ENCODE measurements around the gene ZDHHC17.

The ZDHHC17 gene

DNA sequence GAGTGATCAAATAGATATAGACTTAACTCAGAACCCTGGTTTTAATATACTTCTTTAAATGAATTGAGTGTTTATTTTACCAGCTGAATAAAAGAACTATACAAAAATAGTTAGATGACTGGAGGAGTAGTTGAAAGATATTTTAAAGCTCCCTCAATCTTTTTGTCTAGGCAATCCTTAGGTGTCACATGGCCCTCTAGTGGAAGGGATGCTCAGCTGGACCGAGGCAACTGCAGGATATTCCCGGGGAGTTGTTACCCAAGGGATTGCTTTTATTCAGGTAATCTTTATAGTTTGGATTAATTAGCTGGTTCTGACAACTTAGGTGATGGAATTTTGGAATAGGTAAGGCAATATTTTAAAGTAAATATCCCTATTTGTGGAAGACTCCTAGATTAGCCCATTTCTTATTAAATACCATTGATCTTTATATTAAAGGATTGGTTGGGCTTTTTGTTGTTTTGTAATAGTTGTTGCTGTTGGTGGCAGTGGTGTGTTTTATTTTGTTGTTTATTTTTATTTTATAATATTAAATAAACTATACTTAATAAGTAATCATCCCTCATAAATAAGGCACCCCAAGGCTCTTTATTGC lies 57.1 kb downstream of the ZDHHC17 start:
- peak; percentile 38 for DNase-seq (ENCODE audit: low spot score)

DNA sequence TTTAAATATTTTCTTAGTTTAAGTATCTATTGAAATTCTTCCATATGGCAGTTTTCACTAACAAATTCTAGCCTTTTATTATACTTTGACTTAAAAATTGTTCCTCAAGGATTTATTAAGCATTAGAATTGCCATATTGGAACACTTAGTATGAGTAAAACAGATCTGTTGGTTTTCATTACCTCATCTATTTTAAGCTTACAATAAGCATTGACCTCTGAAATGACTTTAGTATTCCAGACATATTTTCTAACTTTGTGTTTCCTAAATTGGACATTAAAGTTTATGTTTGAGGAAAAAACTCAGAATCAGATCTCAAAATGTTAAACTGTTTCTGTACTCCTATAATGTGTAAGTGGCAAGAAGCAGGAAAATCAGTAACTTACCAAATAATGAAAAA lies 66.5 kb downstream of the ZDHHC17 start:
- DNase-seq (ENCODE audit: low spot score): no peak

DNA sequence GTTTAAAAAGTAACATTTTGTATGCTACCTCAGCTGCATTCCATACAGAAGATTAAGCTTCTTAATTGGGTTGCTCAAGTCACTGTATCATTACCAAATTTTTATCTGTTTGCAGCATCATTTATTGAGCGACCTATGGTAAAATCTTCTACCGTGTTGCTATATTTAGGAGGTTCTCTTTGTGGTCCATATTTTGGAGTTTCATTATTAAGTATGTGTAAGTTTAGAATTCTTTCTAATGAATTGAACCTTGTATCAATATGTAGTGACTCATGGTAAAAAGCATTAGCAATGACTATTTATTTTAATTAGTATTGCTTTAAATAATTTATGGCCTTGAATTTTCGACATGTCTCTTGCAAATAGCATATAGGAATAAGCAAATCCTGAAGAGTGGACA lies 72.7 kb downstream of the ZDHHC17 start:
- DNase-seq (ENCODE audit: low spot score): no peak

DNA sequence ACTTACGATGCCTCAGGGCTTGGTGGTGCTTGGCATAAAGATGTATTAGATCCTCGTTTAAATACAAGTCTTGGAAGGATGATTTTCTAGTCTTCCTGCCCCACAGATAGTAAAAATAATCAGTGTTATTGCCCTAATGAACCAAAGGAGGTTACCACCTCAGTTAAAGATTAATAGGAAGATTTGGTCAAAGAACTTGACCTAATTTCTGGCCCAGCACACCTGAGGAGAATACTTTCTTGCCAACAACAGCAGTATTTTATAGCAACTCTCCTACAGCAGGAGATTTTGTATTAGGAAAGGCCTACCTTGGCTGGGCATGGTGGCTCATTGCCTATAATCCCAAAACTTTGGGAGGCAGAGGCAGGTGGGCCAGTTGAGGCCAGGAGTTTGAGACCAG lies 83.3 kb downstream of the ZDHHC17 start:
- no peak for DNase-seq (ENCODE audit: low spot score)

DNA sequence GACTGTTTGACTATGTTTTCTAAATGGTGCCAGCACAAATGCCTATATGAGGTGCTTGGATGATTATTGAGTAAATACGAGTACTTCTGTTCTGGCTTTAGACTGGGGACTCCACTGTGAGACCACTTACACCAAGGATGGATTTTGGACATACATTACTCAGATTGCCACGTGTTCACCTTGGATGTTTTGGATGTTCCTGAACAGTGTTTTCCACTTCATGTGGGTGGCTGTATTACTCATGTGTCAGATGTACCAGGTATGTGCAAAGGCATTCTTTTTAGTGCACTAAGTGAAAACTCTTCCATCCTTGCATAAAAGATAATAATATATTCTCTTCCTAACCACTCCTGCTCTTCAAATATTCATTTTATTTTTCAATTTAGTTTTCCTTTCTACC lies 84.2 kb downstream of the ZDHHC17 start:
- no peak for DNase-seq (ENCODE audit: low spot score)

DNA sequence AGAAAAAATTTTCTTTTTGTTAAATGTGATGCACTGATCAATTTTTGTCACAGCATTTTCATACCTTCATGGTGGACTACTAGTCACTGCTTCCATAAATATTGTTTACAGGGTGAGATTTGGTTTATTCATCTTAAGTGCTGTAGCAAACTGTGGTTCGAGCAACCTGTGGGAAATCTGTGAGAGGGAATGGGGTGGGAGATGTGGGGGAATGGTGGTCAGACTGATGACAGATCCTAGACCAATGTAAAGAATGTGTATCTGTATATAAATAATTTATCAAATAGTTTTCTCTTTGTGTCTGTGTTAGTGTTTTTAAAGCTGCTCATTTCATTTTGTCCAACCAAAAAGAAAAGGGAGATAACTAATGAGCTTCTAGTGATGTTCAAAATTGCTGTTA lies 88.2 kb downstream of the ZDHHC17 start:
- no peak for DNase-seq (ENCODE audit: low spot score)

DNA sequence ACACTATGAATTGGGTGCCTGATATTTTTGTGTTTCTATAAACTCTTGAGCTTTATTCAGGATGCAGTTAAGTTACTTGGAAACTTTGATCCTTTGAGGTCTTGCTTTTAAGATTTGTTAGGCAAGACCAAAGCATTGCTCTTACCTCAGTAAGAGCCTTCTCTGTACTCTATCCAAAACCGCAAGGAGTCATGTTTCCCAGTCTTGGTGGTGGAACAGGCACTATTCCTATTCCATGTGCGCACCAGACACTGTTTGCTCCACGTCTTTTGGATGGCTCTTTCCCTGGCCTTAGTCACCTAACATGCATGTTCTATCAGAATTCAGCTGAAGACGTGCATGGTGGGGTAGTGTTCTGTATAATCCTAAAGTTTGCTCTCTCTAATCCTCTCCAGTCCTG lies 91.4 kb downstream of the ZDHHC17 start:
- no peak for DNase-seq (ENCODE audit: low spot score)

DNA sequence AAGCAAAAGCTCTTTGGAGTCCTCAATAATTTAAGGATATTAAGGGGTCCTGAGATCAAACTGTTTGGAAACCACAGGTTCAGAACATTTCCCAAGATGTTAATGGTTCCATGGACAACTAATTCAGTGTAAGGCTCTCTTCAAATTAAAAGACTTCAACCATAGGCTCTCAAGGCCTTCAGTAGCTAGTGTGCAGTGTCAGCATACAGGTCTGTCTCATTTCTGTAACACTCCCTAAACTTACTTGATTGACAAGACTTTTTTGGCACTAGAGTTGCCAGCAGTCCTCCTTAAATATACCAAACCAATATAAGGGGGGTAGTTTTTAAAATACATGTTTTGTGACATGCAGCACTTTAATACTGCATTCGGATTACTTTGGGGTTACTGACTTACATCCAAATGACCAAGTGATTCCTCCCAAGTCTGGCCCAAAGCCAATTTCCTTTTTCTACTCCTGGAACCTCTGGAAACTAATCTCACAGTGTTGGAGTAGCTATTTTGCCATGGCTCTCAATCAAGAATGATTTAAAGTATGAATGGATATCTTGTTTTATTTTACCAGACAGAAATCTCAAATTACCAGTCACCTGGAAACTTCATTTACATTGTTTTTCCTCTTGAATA lies 92.2 kb downstream of the ZDHHC17 start:
- no peak for DNase-seq (ENCODE audit: low spot score)

DNA sequence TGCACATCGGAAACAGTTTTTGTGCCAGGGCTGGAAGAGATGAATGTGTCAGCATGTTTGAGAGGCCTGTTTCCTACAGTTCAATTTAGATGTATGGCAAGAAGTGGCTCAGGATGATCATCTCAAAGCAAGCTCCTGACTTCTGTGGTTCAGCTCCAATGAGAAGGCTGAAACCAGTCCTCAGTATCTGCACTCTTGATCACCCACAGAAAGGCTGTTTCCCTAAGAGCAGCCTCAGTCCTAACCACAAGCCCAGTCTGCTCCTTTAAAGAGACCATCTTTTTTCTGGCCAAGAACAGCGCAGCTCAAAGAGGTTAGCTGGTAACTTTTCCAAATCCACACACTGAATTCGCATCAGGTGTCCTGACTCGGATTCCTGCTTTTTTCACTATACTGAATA lies 95.7 kb downstream of the ZDHHC17 start:
- DNase-seq (ENCODE audit: low spot score): no peak

DNA sequence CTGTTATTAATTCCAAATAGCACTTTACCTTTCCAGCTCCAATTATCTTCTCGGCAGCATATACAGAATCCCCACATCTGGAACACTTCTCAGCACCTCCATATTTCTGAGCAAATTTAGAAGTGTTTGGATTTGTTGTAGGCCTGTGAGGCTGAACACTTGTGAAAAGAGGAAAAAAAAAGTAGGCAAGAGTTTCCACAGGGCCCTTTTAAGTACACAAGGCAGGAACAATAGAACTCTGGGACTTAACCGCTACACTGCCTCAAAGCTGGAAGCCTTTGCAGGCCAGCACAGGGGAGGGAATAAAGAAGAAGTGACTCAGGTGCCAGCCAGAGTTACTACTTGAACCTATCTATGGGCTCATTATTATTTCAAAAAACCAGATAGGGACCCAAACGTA lies 96.3 kb downstream of the ZDHHC17 start:
- DNase-seq (ENCODE audit: low spot score): no peak

DNA sequence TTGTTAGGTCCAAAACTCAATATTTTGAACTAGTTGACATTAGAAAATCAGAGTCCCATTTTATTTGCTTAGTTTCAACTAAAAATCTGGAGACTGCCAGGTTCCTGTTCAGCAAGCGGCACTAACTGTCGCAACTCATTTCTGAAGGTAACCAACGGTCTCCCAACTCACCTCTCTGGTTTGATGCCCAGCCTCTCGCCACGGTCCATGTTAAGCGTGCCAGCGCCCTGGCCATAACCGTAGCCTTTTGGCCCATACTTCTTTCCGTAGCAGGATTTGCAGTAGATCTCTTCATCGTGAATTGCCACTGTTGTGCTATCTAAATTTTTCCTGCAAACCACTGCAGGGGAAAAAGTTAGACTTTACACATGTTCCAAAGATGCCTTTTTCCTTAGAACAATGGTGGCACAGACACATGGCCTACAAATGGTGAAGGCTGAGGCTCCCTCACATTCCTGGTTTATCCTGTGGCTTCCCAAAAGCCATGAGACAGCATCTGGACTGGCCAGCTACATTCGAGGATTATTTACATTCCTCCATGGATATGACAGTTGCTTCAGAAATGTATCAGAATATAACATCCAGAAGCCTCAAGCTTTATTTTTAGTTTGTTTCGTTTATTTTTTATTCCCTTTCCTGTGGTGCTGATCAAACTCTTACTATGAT lies 99.2 kb downstream of the ZDHHC17 start:
- no peak for DNase-seq (ENCODE audit: low spot score)

DNA sequence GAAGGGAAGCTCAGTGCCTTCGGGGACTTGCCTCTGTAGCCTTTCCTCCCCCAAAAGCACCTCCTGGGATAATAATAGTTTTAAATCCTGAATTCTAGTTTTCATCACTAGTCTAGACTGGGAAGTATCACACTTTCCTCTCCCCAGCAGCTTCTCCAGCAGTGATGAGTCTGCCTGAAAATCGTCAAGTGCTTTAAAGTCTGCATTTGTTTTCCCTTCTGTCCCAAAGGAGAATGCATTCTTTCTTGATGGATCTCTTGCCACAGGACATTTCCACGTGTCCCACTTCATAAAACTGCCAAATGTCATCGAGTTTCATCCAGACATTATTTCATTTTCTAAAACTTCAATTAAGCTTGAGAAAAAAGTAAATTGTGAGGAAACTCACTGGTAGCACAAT lies 99.9 kb downstream of the ZDHHC17 start:
- no peak for DNase-seq (ENCODE audit: low spot score)

DNA sequence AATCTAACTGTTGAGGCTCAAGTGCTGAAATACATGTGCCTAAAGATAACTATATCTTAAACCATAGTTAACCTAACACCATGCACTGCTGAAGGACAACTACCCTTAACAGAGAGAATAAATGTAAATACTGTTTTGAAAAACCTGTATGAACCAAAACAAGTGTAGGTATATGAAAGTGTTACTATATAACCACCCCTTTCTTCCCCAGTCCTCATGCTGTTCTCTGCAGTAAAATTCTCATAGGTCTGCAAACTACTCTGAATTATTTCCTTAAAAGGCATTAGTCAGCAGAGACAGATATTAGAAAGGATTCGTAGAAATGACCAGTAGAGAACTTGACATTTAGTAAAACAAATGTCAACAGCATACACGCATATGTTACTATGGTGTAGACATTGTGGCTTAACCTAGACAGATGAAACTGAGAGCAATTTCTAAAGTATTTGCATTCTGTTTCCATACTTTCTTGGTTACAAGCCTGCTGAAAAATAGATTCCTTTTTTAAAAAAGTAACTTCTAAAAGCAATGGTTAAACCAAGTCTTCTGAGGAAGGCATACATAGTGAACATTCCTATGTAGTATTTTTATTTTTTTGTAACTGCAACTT lies 101.0 kb downstream of the ZDHHC17 start:
- no peak for DNase-seq (ENCODE audit: low spot score)

DNA sequence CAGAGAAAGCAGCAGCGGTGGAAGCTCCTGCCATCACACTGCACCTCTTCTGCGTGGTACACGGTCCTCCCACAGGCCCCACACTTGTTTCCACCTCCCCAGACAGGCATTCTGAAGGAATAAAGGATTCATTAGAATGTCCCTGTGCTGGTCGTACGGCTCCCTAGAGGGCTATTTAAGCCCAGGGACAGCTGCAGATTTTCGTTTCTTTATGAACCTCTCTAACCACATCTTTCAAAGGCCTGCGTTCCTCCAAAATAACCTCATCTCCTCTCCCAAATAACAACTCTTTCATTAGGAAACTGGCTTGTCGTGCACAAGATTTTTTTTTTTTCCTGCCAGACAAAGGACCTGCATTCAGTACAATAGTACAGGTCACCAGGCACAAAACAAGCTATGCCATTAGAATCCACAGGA lies 102.2 kb downstream of the ZDHHC17 start:
- DNase-seq (ENCODE audit: low spot score): no peak

DNA sequence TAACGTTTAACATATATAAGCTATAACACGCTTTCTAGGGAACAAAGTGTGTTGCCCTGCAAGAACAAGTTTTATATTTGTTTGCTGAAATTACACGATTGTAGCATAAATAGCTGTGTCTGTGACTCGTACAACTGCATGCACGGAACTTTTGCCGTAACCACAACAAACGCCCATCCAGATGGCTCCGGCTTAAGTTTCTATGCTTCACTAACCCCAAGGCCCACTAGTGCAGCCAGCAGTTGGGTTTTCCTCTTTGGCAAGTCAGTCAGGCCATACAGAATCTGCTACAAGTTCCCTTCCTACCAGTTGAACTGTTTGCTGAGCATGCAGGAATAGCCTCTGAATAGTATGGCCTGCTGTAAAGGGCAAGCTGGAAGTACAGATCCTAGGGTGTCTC lies 102.8 kb downstream of the ZDHHC17 start:
- no peak for DNase-seq (ENCODE audit: low spot score)

DNA sequence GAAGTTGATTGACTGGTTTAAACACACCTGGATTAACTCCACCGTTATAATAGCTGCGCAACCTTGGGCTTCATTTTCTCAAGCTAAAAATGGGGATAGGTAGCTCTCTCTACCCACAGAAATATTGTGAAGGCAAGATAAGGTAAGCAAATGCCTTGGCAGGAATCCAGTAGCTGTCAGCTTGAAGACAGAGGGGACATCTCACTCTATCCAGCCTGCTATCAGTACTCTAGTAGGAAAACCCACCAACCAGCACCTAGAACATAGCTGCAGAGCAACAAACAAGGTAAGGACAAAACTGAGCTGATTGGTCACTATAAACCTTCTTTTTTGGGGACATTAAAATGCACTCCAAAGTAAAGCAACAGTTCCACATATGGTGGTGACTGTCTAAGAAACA lies 107.2 kb downstream of the ZDHHC17 start:
- DNase-seq (ENCODE audit: low spot score): no peak

DNA sequence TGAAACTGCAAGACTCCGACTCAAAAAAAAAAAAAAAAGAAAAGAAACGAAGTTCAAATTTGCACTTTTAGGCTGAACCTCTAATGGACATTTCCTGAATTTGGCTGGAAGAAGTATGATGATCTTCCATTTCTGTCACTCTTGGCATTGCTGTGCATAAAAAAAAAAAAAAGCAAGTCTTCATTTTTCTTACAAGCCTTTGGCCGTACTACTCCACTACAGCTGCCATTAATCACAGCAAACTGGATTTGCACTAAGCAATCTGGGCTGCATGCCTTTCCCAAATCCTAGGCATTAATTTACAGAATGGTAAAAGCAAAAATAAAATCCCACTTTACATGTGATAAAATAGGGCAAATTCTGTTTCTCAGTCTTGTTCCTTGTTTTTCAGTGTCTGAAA lies 107.8 kb downstream of the ZDHHC17 start:
- no peak for DNase-seq (ENCODE audit: low spot score)

DNA sequence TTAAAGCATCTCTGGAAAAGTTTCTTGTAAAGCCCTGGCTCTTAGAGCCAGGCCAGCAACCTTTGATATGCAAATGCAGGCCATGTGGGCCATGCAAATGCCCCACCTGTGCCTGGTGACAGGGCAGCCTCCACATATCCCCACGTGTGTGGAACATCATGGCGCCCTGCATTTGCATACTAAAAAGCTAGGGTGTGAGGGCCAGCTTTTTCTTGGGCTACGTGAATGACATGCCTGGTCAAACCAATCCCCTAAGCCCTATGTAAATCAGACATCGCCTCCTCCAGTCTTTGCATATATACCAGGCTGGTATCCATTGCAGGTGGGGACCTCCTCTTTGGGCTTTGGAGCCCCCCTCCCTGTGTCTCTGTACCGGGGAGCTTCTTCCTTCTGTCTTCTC lies 108.5 kb downstream of the ZDHHC17 start:
- no peak for DNase-seq (ENCODE audit: low spot score)

DNA sequence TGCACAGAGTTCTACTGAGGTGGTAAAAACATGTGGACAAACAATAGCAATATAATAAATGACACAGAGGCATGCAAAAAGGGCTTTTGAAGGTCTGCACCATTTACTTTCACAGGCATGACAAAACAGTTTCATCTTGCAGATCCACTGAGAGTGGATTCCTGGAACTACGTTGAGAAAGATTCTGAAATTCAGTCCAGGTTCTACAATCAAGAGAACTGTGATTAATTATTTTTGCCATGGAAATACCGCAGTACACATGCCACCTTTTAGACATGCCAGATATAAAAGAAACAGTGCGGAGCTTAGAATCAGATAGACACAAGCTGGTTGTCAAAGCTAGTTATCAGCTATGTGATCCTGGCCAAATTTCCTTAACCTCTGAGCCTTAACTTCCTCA lies 110.1 kb downstream of the ZDHHC17 start:
- DNase-seq (ENCODE audit: low spot score): no peak

DNA sequence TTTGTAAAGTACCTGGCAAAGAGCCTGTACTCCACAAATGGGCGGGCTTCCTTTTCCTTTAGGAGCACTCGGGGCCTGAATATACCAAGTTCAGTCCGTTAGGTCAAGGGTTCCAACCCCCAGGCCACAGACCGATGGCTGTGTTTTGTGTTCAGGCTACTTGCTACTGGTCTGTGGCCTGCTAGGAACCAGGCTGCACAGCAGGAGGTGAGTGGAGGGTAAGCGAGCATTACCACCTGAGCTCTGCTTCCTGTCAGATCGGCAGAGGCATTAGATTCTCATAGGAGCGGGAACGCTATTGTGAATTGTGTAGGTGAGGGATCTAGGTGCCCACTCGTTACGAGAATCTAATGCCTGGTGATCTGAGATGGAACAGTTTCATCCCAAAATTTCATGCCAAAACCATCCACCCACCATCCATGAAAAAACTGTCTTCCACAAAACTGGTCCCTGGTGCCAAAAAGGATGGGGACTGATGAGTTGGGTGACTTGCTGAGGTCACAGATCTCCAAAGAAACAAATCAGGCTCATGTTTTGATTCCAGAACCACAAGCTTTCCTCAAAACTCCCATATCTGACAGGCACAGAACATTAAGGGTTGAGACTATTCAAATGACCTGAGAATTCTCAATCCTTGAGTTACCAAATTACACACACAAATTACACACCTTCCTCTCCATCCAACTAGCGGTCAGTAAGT lies 110.7 kb downstream of the ZDHHC17 start:
- DNase-seq (ENCODE audit: low spot score): no peak

DNA sequence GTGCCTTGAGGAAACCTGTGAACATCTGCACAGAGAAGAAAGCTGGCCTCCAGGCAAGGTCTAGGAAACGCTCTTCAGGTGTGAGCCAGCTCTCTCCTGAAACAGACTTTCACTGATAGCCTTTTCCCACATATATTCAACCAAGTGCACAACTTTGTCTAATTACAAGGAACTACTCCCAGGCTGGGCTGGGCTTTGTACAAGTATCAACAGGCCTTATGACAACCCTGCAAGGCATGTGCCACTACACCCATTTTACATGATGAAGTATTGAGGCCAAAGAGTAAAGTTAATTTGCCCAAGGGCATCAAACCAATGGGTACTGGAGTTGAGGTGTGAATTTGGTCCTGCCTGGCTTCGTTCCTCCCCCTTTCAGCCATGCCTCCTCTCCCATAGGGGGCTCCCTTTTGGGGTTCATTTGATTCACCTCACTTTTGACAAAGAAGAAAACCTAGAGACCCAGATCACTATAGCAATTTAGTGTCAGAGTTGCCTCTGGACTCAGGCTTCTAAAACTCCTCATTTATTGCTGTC lies 112.8 kb downstream of the ZDHHC17 start:
- no peak for DNase-seq (ENCODE audit: low spot score)

DNA sequence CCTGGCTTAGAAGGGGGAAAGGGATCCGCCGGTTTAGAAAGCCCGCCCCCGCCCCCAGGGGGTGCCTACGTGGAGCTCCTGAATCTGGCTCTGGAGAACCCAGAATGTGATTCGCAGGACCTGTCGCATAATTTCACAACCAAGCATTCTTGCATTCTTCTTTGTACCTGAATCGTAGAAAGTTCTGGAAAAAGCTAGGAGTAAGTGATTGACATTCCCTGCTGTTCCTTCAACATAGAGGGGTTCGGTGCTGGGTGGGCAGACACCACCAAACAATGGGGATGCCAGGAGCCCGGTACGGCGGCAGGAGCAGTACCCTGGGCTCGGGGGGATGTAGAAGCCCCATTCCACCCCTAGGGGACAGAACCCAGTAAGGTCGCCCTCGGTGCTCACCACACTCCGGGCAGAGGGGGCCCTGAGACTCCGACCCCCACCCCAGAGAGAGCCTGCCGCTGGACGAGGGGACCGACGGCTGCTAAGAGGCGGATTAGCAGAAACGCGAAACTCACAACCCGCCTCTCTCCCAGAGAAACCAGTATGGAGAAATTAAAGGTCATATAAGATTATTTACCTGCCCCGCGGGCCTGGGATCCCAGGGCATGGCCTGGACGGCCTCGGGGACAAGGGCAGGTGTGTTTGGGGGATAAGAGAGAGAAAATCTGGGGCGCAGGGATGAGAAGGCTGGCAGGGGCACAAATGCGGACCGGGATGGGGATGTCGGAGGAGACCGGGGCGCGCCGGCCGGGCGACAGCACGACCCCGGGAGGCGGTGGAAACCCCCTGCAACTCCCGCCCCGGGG lies 114.4 kb downstream of the ZDHHC17 start:
- peak; percentile 54 for DNase-seq (ENCODE audit: low spot score)
